Activated CD8-positive, alpha-beta memory T cell treated with anti-CD3 and anti-CD28 coated beads for 36 hours (primary cell): Measurements from ENCODE around the gene TADA2B. TPM values are rescaled to one million over a fixed set of nuclear protein-coding genes. Genes with fewer than 3 reads are reported as not detected.

Experiments used
- CTCF ChIA-PET: fragments of 350-600 bp; sonication (Branson Sonifier 250); formaldehyde crosslinking; loops from one replicate; lab custom pipeline; 2021; ENCODE audit warnings: antibody characterized with exemption; lab: Charles Lee
- POLR2A ChIA-PET: fragments of 350-600 bp; sonication (Branson Sonifier 250); formaldehyde crosslinking; loops from one replicate; lab custom pipeline; 2021; ENCODE audit warnings: antibody characterized with exemption; lab: Charles Lee
- total RNA-seq, 2 experiments: library from RNA; stranded (reverse); gene quantifications; one replicate each; pipeline ENCODE4 v1.2.3, GENCODE V29; 2021

The TADA2B gene
- total RNA-seq, 2 experiments from 2014 or later, result 13.7 to 14.0 TPM

DNA sequence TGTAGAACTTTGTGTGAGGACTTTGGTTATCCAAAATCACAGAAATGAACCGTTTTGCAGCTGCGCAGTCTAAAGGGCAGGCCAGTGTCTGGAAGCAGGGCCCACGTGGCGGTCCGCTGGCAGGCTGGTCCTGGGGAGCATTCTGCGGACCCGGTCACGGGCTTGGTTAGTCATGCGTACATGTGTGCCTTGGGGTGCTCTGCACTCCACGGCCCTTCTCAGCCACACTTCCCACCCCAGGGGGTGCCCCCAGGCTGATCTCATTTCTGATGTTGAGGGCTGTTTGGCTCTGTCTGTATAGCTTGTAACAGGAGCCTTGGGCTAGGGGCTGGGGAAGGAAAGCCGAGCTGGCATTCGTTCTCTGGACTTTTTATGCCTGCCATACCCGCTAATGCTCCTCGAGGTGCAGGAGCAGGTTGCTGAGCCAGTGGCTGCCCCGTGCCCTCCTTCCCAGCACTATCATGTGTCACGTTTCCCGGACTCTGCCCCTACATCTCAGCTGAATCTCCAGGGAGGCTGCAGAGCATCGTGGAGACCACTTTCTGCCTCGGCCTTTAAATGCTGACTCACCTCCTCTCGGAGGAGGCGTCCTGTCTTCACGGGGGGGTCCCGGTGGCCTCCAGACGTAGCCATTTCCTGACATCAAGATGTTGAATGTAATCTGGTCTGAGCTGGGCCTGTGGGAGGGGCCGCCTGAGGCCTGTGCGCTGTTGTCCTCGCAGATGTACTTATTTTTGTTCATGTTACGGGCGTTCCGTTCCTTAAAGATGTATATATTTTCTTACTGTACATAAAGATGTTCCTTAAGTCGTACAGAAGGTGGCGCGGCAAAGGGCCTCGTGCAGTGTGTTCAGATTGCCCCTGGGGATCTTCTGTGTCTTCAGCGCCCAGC lies 11.4 kb upstream of the TADA2B start:
- CTCF ChIA-PET, result no interaction called here
- POLR2A ChIA-PET, result no interaction called here

DNA sequence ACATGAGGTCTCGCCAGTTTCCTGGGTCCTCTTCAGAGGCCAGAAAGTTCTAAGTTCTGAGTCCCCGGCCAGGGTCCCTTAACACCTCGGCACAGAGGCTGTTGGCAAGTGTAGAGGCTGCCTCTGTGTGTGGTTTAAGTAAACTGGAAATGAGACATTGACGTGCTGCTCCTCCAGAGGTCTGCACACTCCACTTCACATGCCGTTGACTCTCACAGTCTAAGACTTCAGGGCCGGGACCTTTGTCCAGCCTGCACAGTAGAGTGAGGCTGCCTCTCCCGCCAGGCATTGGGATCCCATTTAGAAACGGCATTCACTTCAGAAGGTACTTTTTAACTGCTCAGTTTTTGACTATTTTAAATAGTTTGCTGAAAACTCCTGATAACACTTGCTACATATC lies 10.6 kb upstream of the TADA2B start:
- ChIA-PET POLR2A (no interaction called here), CTCF (no interaction called here)

DNA sequence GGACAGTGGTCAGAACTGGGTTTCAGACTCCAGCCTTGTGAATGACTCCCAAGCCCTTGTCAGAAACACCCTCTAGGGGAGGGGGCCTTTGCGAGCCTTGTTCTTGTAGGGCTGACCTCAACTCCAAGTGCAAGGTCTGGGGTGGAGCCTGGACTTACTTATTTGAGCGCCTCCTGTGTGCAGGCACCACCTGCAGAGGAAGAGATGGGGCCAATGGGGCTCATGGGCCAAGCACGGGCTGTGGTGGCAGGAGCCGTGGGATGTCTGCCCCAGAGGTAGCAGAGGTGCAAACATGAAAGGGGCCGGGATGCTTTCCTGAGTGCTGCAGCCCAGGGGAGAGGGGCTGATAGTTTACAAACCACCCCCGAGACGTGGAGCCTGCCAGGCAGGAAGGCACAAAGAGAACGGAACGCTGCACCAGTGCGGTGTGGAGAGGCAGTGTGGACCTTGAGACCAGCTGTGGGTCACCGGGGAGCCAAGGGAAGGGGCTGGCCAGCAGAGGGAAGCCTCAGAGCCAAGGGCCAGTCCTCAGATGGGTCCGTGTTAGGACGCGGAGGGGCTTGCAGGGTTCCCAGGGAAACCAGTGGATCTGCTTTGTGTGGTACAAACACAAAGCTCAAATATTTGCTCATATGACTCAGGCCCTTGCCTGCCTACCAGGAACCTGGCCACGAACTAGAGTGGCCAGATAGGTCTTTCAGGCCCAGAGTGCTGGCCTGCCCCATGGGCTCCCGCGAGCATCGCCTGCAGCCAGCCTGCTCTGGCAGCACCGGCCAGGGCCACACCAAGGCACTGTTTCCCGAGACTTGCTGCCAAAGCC lies 8.7 kb upstream of the TADA2B start:
- ChIA-PET POLR2A (interaction anchor here (0.6 kb wide), 1 partner anchor 75 kb away, joined by 3 read pairs; no protein-coding TSS in a partner anchor), CTCF (no interaction called here)

DNA sequence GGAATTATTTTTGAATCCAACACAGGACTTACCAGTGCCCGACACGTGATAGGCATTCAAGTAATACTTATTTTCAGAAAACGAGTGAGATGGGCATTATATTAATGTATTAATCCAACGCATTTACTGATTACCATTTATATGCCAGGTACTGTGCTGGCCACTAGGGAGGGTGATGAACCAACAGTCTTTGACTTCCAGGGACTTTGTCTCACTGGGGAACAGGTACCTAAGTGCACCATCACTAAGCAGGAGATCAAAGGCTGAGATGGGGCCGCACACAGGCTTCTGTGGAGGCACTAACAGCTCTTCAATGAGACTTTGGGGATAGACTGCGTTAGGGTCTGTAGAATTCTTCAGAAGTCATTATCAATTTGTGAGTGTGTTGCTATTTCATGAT lies 5.7 kb upstream of the TADA2B start:
- ChIA-PET CTCF (no interaction called here), POLR2A (no interaction called here)

DNA sequence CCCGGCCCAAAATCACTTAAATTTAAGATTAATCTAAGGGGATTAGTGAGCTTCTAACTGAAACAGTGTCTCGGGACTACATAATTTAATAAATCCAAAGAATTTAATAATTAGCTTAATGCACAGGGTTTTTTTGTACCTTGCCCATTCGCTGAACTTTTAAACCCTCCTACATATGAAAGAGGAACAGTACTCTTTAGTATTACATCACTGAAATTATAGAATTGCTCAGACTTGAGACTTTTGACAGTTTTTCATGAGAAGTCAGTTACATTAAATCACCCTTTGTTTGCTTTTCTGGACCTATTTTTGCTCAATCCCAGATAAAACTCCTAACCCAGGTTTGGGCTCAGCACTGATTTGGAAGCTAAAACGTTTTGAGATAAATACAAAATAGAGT lies 2.4 kb upstream of the TADA2B start:
- CTCF ChIA-PET, result interaction anchor here (1.0 to 5.5 kb wide), 2 partner anchors 28 to 320 kb away, joined by 3 to 76 read pairs; partner anchors contain the start of gene GRPEL1
- POLR2A ChIA-PET, result no interaction called here

DNA sequence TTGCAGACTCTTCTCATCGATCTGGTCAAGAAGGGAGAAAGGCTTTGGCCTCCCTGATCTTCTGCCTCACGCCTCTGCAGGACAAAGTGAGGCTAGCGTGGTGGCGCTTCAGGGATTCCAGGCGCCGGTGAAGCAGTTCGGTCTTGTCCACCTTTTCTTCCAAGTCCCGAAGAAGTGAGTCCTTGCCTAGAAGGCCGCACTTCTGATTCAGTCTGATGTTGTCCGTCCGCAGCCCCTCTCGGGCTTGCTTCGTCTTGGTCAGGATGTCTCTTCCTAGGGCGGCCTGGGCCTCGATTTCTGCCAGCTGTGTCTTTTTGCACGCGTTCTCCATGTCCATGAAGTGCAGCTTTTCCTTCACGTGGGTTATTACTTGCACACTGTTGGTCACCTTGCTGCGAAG lies 1.9 kb upstream of the TADA2B start:
- CTCF ChIA-PET, result interaction anchor here (1.0 to 5.5 kb wide), 3 partner anchors 13 to 321 kb away, joined by 3 to 76 read pairs (median 3); partner anchors contain the start of gene GRPEL1

DNA sequence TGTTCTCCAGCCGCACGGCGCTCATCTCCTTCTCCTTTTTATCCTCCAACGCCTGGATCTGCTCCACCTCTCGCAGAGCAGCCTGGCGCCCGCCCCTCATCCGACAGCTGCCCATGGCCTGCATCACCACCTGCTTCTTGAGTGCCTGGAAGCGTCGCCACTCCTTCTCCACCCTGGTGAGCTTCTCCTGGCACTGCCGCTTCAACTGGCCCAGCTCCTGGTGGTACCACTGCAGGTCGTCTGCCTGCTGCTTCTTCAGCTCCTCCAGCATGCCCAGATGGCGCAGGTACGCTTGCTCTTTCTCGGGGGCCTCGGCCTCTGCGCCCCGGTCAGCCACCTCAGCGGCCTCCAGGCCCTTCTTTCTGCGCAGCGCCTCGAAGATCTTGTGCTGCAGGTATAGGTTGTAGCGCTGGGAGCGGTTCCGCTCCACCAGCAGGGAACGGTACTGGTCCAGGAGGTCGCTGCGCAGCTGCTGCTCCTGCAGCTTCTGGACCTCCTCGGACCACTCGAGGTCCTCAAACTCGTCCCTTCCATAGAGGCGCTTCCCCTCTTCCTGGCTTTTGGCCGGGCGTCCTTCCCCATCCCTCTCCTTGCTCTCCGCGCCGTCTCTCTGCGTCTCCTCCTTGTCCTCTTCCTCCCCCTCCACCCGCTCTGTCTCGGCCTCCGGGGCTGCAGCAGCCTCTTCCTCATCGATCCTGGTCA lies 1.2 kb upstream of the TADA2B start:
- CTCF ChIA-PET, result interaction anchor here (0.7 to 5.5 kb wide), 7 partner anchors 10 to 133 kb away, joined by 3 to 76 read pairs (median 4); partner anchors contain the start of genes GRPEL1 and TBC1D14
- POLR2A ChIA-PET, result interaction anchor here (0.6 to 4.9 kb wide), 2 partner anchors 26 to 1055 kb away, joined by 7 to 55 read pairs; partner anchors contain the start of gene GRPEL1

More for the DNA sequence above, 1.9 kb upstream of the TADA2B start:
- POLR2A ChIA-PET, result interaction anchor here (4.9 kb wide), 1 partner anchor 27 kb away, joined by 55 read pairs; the partner anchor contains the start of gene GRPEL1

DNA sequence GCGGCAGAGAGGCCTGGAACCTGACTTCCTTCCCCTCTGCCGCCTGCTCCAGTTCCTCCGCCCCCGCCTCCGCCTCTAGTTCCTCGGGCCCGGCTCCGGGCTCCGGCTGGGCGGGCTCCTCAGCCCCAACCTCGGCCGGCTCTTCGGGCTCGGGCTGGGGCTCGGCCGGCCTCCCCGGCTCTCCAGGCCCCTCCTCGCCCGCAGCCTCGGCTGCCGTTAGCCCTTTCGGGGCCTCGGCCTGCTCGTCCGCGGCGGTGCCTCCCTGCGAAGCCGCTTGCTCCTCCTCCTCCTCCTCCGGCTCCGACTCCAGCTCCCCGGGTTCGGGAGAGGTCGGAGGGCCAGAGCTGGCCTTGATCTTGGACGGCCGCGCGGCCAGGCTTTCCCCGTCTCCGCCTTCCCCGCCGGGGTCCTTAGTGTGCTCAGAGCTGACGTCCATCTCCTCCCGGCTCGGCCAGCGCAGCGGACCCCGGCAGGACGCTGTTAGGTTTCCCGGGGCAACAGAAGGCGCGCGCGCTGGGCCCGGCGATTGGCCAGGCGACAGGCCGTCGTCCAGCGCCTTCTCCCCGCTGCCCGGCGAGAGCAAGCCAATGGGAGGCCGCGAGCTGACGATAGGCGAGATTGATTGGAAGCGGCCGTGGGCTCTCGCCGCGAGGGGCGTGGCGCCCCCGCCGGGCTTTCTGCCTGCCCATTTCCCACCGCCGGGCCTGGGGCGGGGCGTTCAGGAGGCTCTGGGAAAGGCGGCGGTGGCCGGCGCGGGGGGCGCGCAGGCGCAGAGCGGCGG lies 479 bp upstream of the TADA2B start:
- ChIA-PET POLR2A (interaction anchor here (0.6 to 4.9 kb wide), 5 partner anchors 16 to 1056 kb away, joined by 4 to 55 read pairs (median 7); partner anchors contain the start of gene GRPEL1), CTCF (interaction anchor here (0.7 to 5.5 kb wide), 11 partner anchors 9 to 143 kb away, joined by 3 to 76 read pairs (median 4); partner anchors contain the start of genes GRPEL1 and TBC1D14)

DNA sequence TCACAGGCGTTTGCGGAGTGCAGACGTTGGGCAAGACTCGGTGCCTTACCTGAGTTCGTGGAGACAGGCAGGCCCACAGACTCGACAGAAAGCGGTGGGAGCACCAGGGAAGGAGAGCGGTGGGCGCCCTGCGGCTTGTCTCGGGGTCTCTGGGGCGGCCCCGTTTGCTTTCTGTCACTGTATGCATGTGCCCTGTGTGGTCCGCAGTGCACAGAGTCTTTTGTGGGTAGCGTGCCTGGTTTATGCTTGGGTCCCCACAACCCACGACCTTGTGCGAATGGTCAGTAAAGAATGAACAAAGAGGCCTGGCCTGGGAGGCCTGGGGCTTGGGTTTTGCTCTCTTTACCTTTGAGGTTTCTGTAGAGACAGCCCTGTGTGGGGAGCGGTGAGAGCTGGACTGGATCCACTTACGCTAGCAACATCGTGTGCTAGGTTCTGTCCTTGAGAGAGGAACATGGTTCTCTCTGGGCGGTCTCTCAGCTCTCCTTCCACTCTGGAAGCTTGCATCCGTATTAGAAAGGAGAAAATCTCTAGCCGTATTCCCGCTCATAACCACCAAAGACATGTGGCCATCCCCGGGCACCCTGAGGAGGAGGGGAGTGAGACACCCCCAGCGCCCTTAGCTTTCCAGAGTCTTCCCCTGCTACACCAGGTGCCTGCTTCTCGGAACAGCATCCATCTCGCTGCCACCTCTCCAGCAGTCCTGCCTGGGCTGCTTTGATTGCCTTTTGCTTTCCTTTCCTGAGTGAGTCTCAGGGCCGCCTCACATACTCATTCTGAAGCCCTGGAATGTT lies 1.2 kb downstream of the TADA2B start:
- POLR2A ChIA-PET, result interaction anchor here (0.6 to 4.9 kb wide), 7 partner anchors 18 to 326 kb away, joined by 3 to 55 read pairs (median 3); partner anchors contain the start of gene GRPEL1
- CTCF ChIA-PET, result interaction anchor here (1.2 to 5.5 kb wide), 3 partner anchors 9 to 25 kb away, joined by 4 to 76 read pairs (median 5); partner anchors contain the start of gene GRPEL1

DNA sequence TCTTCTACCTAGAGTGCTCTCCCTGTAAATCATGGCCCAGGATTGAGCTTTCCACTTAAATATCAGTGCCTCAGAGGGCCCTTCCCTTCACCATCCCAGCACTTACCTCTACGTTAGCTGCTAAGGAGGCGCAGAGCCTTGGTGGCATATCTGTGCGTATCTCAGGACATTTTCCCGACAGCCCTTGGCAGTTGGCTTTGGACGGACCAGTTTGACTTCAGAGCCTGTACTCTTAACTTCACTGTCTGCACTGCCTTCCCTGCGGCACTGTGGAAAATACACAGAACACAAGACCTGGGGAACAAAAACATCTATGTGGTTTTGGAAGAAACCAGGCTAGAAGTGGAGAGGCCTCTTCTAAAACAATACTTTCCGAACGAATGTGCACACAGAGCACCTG lies 2.4 kb downstream of the TADA2B start:
- ChIA-PET CTCF (interaction anchor here (1.2 to 5.5 kb wide), 5 partner anchors 17 to 56 kb away, joined by 3 to 76 read pairs (median 4); partner anchors contain the start of gene GRPEL1), POLR2A (interaction anchor here (1.0 to 4.9 kb wide), 2 partner anchors 14 to 22 kb away, joined by 3 to 55 read pairs; partner anchors contain the start of gene GRPEL1)

DNA sequence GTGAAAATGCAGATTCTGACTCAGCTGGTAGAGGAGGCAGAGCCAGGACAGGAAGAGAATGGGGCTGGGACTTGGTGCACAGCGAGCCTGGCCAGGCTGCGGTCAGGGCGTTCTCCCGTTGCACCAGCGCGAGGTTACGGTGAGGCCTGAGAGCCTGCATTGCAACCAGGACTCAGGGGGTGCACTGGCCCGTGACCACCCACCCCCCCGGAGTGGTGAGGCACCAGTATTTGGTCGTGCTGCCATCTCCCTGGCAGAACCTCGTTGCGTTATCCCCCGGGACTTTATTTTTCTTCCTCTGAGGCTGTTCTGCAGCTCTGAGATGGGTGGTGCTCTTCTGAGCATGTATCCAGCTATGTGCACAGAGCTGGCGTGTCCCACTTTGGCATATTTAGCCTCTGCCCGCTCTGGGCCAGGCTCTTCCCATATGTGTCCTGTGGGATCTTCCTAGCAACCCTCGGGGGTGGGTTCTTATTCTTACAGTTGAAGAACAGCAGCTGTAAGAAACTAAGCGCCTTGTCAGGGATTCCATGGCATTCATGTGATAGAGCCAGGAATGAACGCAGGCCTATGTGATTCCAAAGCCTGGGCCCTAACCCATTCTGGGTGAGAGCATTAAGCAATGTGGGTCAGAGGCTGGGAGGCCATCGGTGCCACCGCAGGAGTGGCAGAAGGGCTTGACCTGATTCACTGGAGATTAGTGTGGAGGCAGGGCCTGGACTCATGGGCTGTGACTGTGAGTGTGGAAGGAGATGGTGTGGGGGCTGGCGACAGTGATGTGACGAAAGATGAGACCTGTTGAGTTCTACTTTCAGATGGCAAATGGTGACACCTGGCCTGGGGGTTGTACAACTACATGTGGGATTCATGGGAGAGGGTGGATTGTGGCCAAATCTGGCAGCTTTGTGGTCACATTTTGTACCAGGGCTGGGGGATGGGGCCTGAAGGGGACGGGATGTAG lies 3.1 kb downstream of the TADA2B start:
- ChIA-PET POLR2A (interaction anchor here (1.0 to 4.9 kb wide), 2 partner anchors 13 to 22 kb away, joined by 3 to 55 read pairs; partner anchors contain the start of gene GRPEL1), CTCF (interaction anchor here (0.5 to 1.6 kb wide), 5 partner anchors 12 to 56 kb away, joined by 3 to 4 read pairs (median 3); no protein-coding TSS in a partner anchor)

DNA sequence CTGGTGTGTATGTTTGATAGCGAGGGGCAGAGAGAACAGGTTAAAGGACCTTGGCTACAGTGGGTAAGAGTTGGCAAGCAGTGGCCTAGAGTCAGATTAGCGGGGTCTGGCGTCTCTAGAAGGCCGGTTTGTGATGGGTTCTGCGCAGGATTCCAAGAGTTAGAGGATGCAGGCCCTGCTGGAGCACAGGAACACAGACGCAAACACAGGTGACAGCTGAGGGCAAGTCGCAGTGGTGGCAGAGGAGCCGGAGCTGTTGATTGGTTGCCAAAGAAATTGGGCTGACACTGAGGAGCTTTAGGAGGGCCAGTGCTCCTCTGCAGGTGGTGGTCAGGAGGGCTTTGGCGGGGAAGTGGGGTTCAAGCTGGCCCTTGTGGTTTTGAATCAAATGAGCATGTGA lies 3.8 kb downstream of the TADA2B start:
- POLR2A ChIA-PET, result interaction anchor here (1.0 kb wide), 1 partner anchor 13 kb away, joined by 3 read pairs; no protein-coding TSS in a partner anchor
- CTCF ChIA-PET, result interaction anchor here (0.5 to 1.5 kb wide), 3 partner anchors 11 to 24 kb away, joined by 3 to 4 read pairs (median 3); no protein-coding TSS in a partner anchor

DNA sequence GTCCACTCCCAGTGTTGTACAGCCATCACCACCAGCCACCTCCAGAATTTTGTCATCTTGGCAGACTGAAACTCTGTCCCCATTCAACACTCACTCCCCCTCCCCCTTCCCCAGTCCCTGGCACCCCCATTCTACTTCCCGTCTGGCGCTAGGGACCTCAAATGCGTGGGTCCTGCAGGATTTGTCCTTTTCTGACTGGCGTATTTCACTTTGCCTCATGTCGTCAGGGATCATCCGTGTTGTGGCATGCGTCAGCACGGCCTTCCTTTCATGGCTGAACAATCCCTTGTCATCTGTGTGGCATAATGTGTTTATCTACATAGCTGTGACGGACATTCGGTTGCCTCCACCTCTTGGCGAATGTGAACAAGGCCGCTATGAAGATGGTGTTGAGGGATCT lies 5.5 kb downstream of the TADA2B start:
- ChIA-PET POLR2A (no interaction called here), CTCF (no interaction called here)

DNA sequence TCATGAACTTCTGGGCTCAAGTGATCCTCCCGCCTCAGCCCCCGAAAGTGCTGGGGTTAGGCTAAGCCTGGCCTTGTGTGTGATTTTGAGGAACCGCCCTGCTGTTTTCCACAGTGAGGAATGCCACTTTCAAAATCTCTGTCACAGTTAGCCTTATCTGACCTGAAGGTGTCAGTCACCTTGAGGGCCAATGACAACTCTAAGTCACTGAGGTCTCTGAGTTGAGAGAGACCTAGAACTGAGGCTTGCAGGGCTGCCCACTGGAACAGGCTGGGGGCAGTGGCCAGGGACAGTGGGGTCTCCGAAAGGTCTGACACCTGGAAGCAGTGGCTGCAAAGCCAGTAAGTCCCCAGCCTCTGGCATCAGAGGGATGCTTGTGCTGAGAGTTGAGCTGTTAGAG lies 6.1 kb downstream of the TADA2B start:
- ChIA-PET CTCF (no interaction called here), POLR2A (no interaction called here)

DNA sequence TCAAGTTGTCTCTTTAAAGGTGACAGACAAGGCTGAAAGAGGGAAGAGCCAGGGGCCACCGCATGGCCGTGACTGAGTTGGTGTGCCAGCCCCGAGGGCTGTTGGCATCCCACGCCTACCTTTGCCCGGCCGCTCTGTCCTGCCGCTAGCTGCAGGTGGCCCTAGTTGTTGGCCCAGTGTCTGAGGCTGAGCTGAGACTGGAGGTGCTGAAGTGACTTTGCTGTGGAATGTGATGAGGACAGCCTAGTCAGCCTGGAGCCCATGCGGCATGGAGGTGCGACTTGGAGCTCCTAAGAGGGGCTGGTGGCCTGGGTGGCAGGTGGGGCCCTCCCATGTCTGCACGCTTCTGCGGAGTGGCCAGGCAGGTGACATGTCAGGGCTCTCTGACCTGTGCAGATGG lies 6.6 kb downstream of the TADA2B start:
- ChIA-PET CTCF (no interaction called here), POLR2A (no interaction called here)
